Measurements from ENCODE around the gene CALD1.

Gene CALD1

GRCh38 chr7:134891262-134891695 lies 111.8 kb downstream of the CALD1 start:
- TF ChIP-seq ZFX (IDR thresholded peaks at IDR 0.05; ENCODE audit: borderline replicate concordance) (no peak), CTCF (IDR thresholded peaks at IDR 0.05) (no peak)
- peak overlapping the region; percentile 67 for H3K27ac ChIP-seq

GRCh38 chr7:134891696-134892678 lies 112.6 kb downstream of the CALD1 start:
- H3K27ac ChIP-seq = peak overlapping the region; percentile 67
- no peak for TF ChIP-seq CTCF (IDR thresholded peaks at IDR 0.05)
- no peak for TF ChIP-seq ZFX (IDR thresholded peaks at IDR 0.05; ENCODE audit: borderline replicate concordance)

- TF ChIP-seq CTCF (IDR thresholded peaks at IDR 0.05) (no peak), ZFX (IDR thresholded peaks at IDR 0.05; ENCODE audit: borderline replicate concordance) (no peak)
- H3K27ac ChIP-seq = no peak overlapping the region
Measured at GRCh38 chr7:134892963-134893362, 113.5 kb downstream of the CALD1 start.

- no peak overlapping the region for H3K27ac ChIP-seq
- TF ChIP-seq ZFX (IDR thresholded peaks at IDR 0.05; ENCODE audit: borderline replicate concordance) (no peak), CTCF (IDR thresholded peaks at IDR 0.05) (no peak)
Measured at GRCh38 chr7:134893920-134894319, 114.5 kb downstream of the CALD1 start.

- no peak overlapping the region for H3K27ac ChIP-seq
- TF ChIP-seq ZFX (IDR thresholded peaks at IDR 0.05; ENCODE audit: borderline replicate concordance) (no peak), CTCF (IDR thresholded peaks at IDR 0.05) (no peak)
Measured at GRCh38 chr7:134894928-134895327, 115.5 kb downstream of the CALD1 start.

- no peak overlapping the region for H3K27ac ChIP-seq
- TF ChIP-seq ZFX (IDR thresholded peaks at IDR 0.05; ENCODE audit: borderline replicate concordance) = no peak
- TF ChIP-seq CTCF (IDR thresholded peaks at IDR 0.05) = no peak
Measured at GRCh38 chr7:134896073-134896472, 116.6 kb downstream of the CALD1 start.

- H3K27ac ChIP-seq = no peak overlapping the region
Measured at GRCh38 chr7:134897936-134898335, 118.5 kb downstream of the CALD1 start.

More at GRCh38 chr7:134897936-134898335, 118.5 kb downstream of the CALD1 start:
- TF ChIP-seq CTCF (IDR thresholded peaks at IDR 0.05) (no peak), ZFX (IDR thresholded peaks at IDR 0.05; ENCODE audit: borderline replicate concordance) (no peak)
